Loucy (cell line): Measurements from ENCODE around the gene DOCK8.

Experiments used
- H2AFZ ChIP-seq: fragments of 200-600 bp; sonication (generic); 2 replicates; pipeline ENCODE4 v1.6.0; 2016; ENCODE audit warnings: antibody characterized with exemption, mild to moderate bottlenecking, low read length, moderate library complexity
- H3F3A ChIP-seq: fragments of 200-600 bp; 2 replicates; pipeline ENCODE4 v1.6.0; 2016; ENCODE audit warnings: antibody characterized with exemption, low read depth, mild to moderate bottlenecking
- H3K27me3 ChIP-seq: fragments of 200-600 bp; sonication (generic); 2 replicates; pipeline ENCODE4 v1.6.1; 2014; ENCODE audit warnings: low read length, mild to moderate bottlenecking; ENCODE audit not compliant: insufficient read depth, poor library complexity, severe bottlenecking
- H3K36me3 ChIP-seq: fragments of 200-600 bp; sonication (generic); 2 replicates; pipeline ENCODE4 v1.6.1; 2016; ENCODE audit warnings: low read length; ENCODE audit not compliant: insufficient read depth
- H3K4me1 ChIP-seq: fragments of 200-600 bp; sonication (generic); 2 replicates; pipeline ENCODE4 v1.5.1; 2014; ENCODE audit warnings: low read length, mild to moderate bottlenecking; ENCODE audit not compliant: insufficient read depth, poor library complexity, severe bottlenecking
- H3K4me2 ChIP-seq: fragments of 200-600 bp; sonication (generic); 2 replicates; pipeline ENCODE4 v1.6.0; 2014; ENCODE audit warnings: antibody characterized with exemption, low read length, low read depth, mild to moderate bottlenecking; ENCODE audit not compliant: poor library complexity, severe bottlenecking
- H3K4me3 ChIP-seq: fragments of 200-600 bp; sonication (generic); 2 replicates; pipeline ENCODE4 v1.5.1; 2014; ENCODE audit warnings: low read length, mild to moderate bottlenecking, mixed read lengths; ENCODE audit not compliant: poor library complexity, severe bottlenecking
- H3K79me2 ChIP-seq: fragments of 200-600 bp; sonication (generic); 2 replicates; pipeline ENCODE4 v1.6.1; 2014; ENCODE audit warnings: low read length; ENCODE audit not compliant: insufficient read depth
- H3K9ac ChIP-seq: fragments of 200-600 bp; sonication (generic); 2 replicates; pipeline ENCODE4 v1.6.0; 2014; ENCODE audit warnings: mild to moderate bottlenecking, low read depth, low read length, moderate library complexity; ENCODE audit not compliant: poor library complexity, severe bottlenecking
- H3K9me2 ChIP-seq: fragments of 200-600 bp; sonication (generic); replicated peaks from 2 replicates; pipeline ENCODE4 v1.6.1; 2016; ENCODE audit warnings: low read depth, low read length, mixed read lengths
- H3K9me3 ChIP-seq: fragments of 200-600 bp; sonication (generic); 2 replicates; pipeline ENCODE4 v1.6.1; 2014; ENCODE audit warnings: mild to moderate bottlenecking, antibody characterized with exemption, low read length, low read depth; ENCODE audit not compliant: insufficient read depth
- H4K20me1 ChIP-seq: fragments of 200-600 bp; sonication (generic); 2 replicates; pipeline ENCODE4 v1.6.0; 2014; ENCODE audit warnings: antibody characterized with exemption, low read length, mild to moderate bottlenecking; ENCODE audit not compliant: insufficient read depth, poor library complexity, severe bottlenecking
- EZH2phosphoT487 ChIP-seq: fragments of 200-600 bp; IDR thresholded peaks from 2 replicates; pipeline ENCODE4 v1.6.1; 2018; ENCODE audit warnings: antibody characterized with exemption, mild to moderate bottlenecking, moderate library complexity, borderline replicate concordance
- TF ChIP-seq, protein P1 (sequence below): fragments of 200-600 bp; sonication (generic); conservative IDR thresholded peaks from 2 replicates; pipeline ENCODE4 v1.5.1; 2014; ENCODE audit warnings: mild to moderate bottlenecking, antibody characterized with exemption, low read length

The DOCK8 gene

DNA sequence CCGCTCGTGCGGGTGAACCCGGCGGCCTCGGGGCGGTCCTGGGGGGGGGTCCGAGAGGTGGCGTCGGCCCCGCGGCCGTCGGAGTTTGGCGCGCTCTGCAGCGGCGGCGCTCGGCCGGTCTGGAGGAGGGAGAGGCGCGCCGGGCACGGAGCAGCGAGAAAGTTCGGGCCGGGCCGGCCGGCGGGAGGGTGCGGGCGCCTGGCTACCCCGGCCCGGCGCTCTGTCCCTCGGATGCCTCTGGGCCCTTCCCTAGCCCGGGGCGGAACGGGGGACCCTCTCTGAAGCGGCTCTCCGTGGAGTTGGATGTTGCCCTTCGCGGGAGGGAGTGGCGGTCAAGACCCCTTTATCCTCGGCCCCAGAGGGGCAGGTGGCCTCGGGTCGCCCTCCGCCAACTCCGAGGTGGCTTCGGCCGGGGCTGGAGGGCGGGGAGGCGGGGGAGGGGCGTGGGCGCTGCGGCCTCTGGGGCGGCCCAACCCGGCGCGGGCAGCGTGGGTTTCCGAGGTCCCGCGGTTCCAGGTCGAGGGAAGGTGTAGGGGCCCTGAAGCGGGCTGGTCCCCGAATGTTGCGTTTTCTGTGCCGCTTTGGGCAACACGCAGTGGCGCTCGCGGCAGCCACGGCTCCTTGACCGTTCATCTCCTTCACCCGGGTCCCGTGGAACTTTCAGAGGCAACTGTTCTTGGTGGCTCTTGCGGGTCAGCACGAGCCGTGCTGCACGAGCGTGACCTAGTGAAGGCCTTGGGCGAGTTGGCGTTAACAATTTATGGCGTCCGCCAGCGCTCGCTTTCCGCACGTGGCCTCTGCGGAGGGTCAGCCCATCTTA is 290.5 kb downstream of the DOCK8 start:
- H3K9ac ChIP-seq, result no peak overlapping the region
- no peak overlapping the region for H3K4me2 ChIP-seq
- H3F3A ChIP-seq, result no peaks in the 10 kb centered on the region
- no peaks in the 10 kb centered on the region for H3K27me3 ChIP-seq
- H4K20me1 ChIP-seq, result no peaks in the 10 kb centered on the region
- TF ChIP-seq, protein P1, sequence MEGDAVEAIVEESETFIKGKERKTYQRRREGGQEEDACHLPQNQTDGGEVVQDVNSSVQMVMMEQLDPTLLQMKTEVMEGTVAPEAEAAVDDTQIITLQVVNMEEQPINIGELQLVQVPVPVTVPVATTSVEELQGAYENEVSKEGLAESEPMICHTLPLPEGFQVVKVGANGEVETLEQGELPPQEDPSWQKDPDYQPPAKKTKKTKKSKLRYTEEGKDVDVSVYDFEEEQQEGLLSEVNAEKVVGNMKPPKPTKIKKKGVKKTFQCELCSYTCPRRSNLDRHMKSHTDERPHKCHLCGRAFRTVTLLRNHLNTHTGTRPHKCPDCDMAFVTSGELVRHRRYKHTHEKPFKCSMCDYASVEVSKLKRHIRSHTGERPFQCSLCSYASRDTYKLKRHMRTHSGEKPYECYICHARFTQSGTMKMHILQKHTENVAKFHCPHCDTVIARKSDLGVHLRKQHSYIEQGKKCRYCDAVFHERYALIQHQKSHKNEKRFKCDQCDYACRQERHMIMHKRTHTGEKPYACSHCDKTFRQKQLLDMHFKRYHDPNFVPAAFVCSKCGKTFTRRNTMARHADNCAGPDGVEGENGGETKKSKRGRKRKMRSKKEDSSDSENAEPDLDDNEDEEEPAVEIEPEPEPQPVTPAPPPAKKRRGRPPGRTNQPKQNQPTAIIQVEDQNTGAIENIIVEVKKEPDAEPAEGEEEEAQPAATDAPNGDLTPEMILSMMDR, result no peak
- TF ChIP-seq EZH2phosphoT487, result no peak
- no peaks in the 10 kb centered on the region for H3K36me3 ChIP-seq
- no peak overlapping the region for H2AFZ ChIP-seq
- H3K4me1 ChIP-seq, result no peaks in the 10 kb centered on the region
- H3K9me2 ChIP-seq, result no peaks in the 10 kb centered on the region
- H3K9me3 ChIP-seq, result no peaks in the 10 kb centered on the region
- H3K4me3 ChIP-seq, result no peak overlapping the region
- H3K79me2 ChIP-seq, result no peaks in the 10 kb centered on the region

DNA sequence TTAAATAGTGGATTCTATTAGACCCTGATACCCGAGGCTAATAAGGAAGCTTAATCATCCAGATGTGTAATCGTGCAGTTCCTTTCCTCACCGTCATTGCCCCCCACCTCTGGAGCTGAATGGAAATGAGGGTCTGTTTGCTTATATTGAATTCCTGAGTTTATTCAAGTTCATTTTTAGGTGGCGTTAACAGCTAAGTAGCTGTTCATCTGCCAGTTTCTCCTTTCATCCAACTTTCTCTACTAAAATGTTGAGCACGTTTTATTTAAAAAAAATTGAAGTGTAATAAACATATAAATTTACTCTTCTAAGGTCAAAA is 291.0 kb downstream of the DOCK8 start:
- H3K79me2 ChIP-seq, result no peaks in the 10 kb centered on the region
- H3K36me3 ChIP-seq, result no peaks in the 10 kb centered on the region
- H4K20me1 ChIP-seq, result no peaks in the 10 kb centered on the region
- no peaks in the 10 kb centered on the region for H3K9me3 ChIP-seq
- no peak overlapping the region for H3K4me3 ChIP-seq
- no peak overlapping the region for H3K4me2 ChIP-seq
- no peak for TF ChIP-seq EZH2phosphoT487
- TF ChIP-seq, protein P1, result no peak
- no peak overlapping the region for H2AFZ ChIP-seq
- no peaks in the 10 kb centered on the region for H3K27me3 ChIP-seq
- no peaks in the 10 kb centered on the region for H3K4me1 ChIP-seq
- no peaks in the 10 kb centered on the region for H3F3A ChIP-seq
- no peak overlapping the region for H3K9ac ChIP-seq
- no peaks in the 10 kb centered on the region for H3K9me2 ChIP-seq

DNA sequence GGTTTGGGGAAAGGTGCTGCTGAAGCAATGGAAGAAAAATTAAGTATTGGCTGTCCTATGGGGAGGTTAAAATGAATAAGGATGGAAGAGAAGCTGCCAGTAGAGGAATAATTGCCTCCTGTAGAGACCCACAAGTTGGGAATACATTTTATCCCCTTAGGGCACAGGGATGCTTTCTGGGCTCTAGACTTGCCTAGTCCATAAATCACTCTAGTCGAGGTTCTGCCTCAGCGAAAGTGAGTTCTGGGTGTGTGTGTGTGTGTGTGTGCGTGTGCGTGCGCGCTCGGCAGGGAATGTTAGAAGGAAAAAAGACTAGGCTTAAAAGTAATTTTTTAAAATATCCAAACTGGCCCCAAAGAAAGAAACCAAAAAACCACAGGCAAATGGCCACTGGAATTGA is 291.6 kb downstream of the DOCK8 start:
- Histone ChIP-seq H3K36me3 (no peaks in the 10 kb centered on the region), H2AFZ (no peak overlapping the region), H3K9me2 (no peaks in the 10 kb centered on the region), H3K9me3 (no peaks in the 10 kb centered on the region), H3K27me3 (no peaks in the 10 kb centered on the region), H3K4me1 (no peaks in the 10 kb centered on the region), H3F3A (no peaks in the 10 kb centered on the region), H4K20me1 (no peaks in the 10 kb centered on the region), H3K4me3 (no peak overlapping the region), H3K4me2 (no peak overlapping the region), H3K9ac (no peak overlapping the region), H3K79me2 (no peaks in the 10 kb centered on the region)
- no peak for TF ChIP-seq EZH2phosphoT487
- TF ChIP-seq, protein P1, result no peak
